B cell (primary cell): Measurements from ENCODE around the gene C1QTNF6. TPM values are rescaled to one million over a fixed set of nuclear protein-coding genes. Genes with fewer than 3 reads are reported as not detected.

Experiments
- ATAC-seq: fragments of 200-7000 bp; cut with Tn5 transposase; one replicate; pipeline ENCODE4 v1.10.0; 2021; ENCODE audit warnings: low read depth, mild to moderate bottlenecking, moderate number of reproducible peaks, moderate library complexity
- CTCF ChIA-PET: fragments of 350-600 bp; sonication (Branson Sonifier 250); formaldehyde crosslinking; loops from one replicate; lab custom pipeline; 2021; ENCODE audit warnings: antibody characterized with exemption, inconsistent platforms; lab: Charles Lee
- POLR2A ChIA-PET: fragments of 350-600 bp; sonication (Branson Sonifier 250); formaldehyde crosslinking; loops from one replicate; lab custom pipeline; 2021; ENCODE audit warnings: antibody characterized with exemption; lab: Charles Lee
- DNase-seq: peaks from one replicate; pipeline ENCODE4 v3.0.0; 2013
- H2AFZ ChIP-seq: 2 replicates; pipeline ENCODE4 v1.6.1; 2012; ENCODE audit warnings: mild to moderate bottlenecking, low read depth, low read length; ENCODE audit not compliant: insufficient read depth, poor library complexity, severe bottlenecking
- H3K27ac ChIP-seq, 2 donors: 1 replicate in 1 of 2; 2 replicates in 1 of 2; pipeline ENCODE4 v1.5.1; 2012 to 2013; ENCODE audit warnings: low read length in 2 of 2, mild to moderate bottlenecking in 2 of 2, moderate library complexity in 1 of 2
- H3K27me3 ChIP-seq, 4 experiments: fragments of 200-600 bp in 1 of 4; sonication (generic) in 1 of 4; replicated peaks in 1 of 4; 1 replicate in 2 of 4; 2 replicates in 2 of 4; pipeline versions ENCODE4 v1.6.1 to v1.7.0; 2013 to 2016; ENCODE audit warnings: low read length in 3 of 4, mild to moderate bottlenecking in 2 of 4, mixed read lengths in 1 of 4, moderate library complexity in 1 of 4; ENCODE audit not compliant: insufficient read depth in 4 of 4, control insufficient read depth in 3 of 4; ENCODE audit errors: control extremely low read depth in 1 of 4
- H3K36me3 ChIP-seq, 2 experiments: replicated peaks in 1 of 2; 1 replicate in 1 of 2; 2 replicates in 1 of 2; pipeline versions ENCODE4 v1.6.1 to v1.7.1; 2013; ENCODE audit warnings: low read length in 1 of 2; ENCODE audit not compliant: insufficient read depth in 2 of 2, control insufficient read depth in 1 of 2; ENCODE audit errors: control extremely low read depth in 1 of 2, extremely low read depth in 1 of 2
- H3K4me1 ChIP-seq, 2 donors: fragments of 200-600 bp in 1 of 2; sonication (generic) in 1 of 2; 1 replicate in 1 of 2; 2 replicates in 1 of 2; pipeline versions ENCODE4 v1.5.1 to v1.6.1; 2013 to 2017; ENCODE audit warnings: low read length in 2 of 2; ENCODE audit not compliant: control insufficient read depth in 2 of 2, insufficient read depth in 2 of 2
- H3K4me2 ChIP-seq: replicated peaks from 2 replicates; pipeline ENCODE3; 2012; ENCODE audit warnings: mild to moderate bottlenecking, low read depth, low read length; ENCODE audit not compliant: poor library complexity, severe bottlenecking
- H3K4me3 ChIP-seq, 5 experiments: fragments of 200-600 bp in 1 of 5; sonication (generic) in 1 of 5; 1 replicate in 3 of 5; 2 replicates in 2 of 5; pipeline versions ENCODE4 v1.5.1 to v1.7.0; 2011 to 2016; ENCODE audit warnings: low read length in 4 of 5, mild to moderate bottlenecking in 4 of 5, low read depth in 2 of 5, control low read depth in 1 of 5, moderate library complexity in 1 of 5; ENCODE audit not compliant: insufficient read depth in 1 of 5; ENCODE audit errors: control extremely low read depth in 1 of 5, extremely low read depth in 1 of 5
- H3K79me2 ChIP-seq: fragments of 200-600 bp; sonication (generic); one replicate; pipeline ENCODE4 v1.6.0; 2016; ENCODE audit warnings: low read length; ENCODE audit not compliant: control insufficient read depth, insufficient read depth
- H3K9ac ChIP-seq: fragments of 200-600 bp; sonication (generic); 2 replicates; pipeline ENCODE4 v1.6.1; 2017; ENCODE audit warnings: mild to moderate bottlenecking, low read length, moderate library complexity
- H3K9me3 ChIP-seq, 3 donors: one replicate each; pipeline versions ENCODE4 v1.6.1 to v1.7.1; 2013; ENCODE audit warnings: low read length in 2 of 3; ENCODE audit not compliant: control insufficient read depth in 2 of 3, insufficient read depth in 1 of 3; ENCODE audit errors: control extremely low read depth in 1 of 3
- H4K20me1 ChIP-seq: 2 replicates; pipeline ENCODE4 v1.6.0; 2012; ENCODE audit warnings: mild to moderate bottlenecking, low read length; ENCODE audit not compliant: insufficient read depth, control insufficient read depth, poor library complexity, severe bottlenecking
- H3K27ac Mint-ChIP-seq: one replicate; pipeline ENCODE4 v1.8.0; 2021; ENCODE audit warnings: mixed read lengths
- H3K27me3 Mint-ChIP-seq: one replicate; pipeline ENCODE4 v1.8.0; 2021; ENCODE audit warnings: mixed read lengths
- H3K4me1 Mint-ChIP-seq: one replicate; pipeline ENCODE4 v1.8.0; 2021; ENCODE audit warnings: mixed read lengths
- H3K4me3 Mint-ChIP-seq: one replicate; pipeline ENCODE4 v1.8.0; 2021; ENCODE audit warnings: mixed read lengths
- H3K9me3 Mint-ChIP-seq: one replicate; pipeline ENCODE4 v1.8.0; 2022; ENCODE audit warnings: mixed read lengths; ENCODE audit not compliant: insufficient read depth
- CTCF ChIP-seq: fragments of 200-600 bp; IDR thresholded peaks from one replicate; pipeline ENCODE4 v1.8.0; 2022; ENCODE audit warnings: antibody characterized with exemption, mild to moderate bottlenecking
- EZH2 ChIP-seq: IDR thresholded peaks from 2 replicates; pipeline ENCODE4 v1.6.1; 2012; ENCODE audit warnings: borderline replicate concordance, low read depth, mild to moderate bottlenecking, moderate library complexity, low read length; ENCODE audit not compliant: insufficient read depth, poor library complexity, severe bottlenecking
- WGBS: methylation state at CpG from one replicate; pipeline ENCODE4 v1.1.5; 2013; ENCODE audit warnings: missing lambda C conversion rate; ENCODE audit not compliant: insufficient coverage; 5-methylcytosine and 5-hydroxymethylcytosine counted together
- intact Hi-C: fragments of 100-400 bp; cut with micrococcal nuclease; formaldehyde crosslinking; loops from one replicate; pipeline ENCODE4 v1.10.0; 2022
- polyA plus RNA-seq: library from polyadenylated mRNA; depleted of rRNA; stranded (reverse); fragments of >200 nt; gene quantifications from 2 replicates; pipeline ENCODE4 v1.2.3, GENCODE V29; 2012
- total RNA-seq, 2 donors: library from RNA; stranded (reverse); fragments of 120-200 nt in 1 of 2; gene quantifications; 1 replicate in 1 of 2; 2 replicates in 1 of 2; pipeline versions ENCODE4 v1.2.3 to v1.2.4, GENCODE V29; 2013 to 2022

Gene C1QTNF6
- total and polyA plus RNA-seq, 2 donors (not counting 1 experiment from before 2014, with no cell fraction given): 18.5 to 33.9 TPM

GRCh38 chr22:37230673-37231405, 42.8 kb upstream of the C1QTNF6 start:
- ChIA-PET POLR2A (interaction anchor here (1.3 to 4.0 kb wide), 6 partner anchors 9 to 79 kb away, joined by 3 to 58 read pairs (median 14); partner anchors contain the start of gene RAC2), CTCF (interaction anchor here (1.4 to 7.2 kb wide), 6 partner anchors 8 to 36 kb away, joined by 4 to 95 read pairs (median 27); partner anchors contain the start of gene RAC2)
- DNase-seq (peak; percentile 60), ATAC-seq (peak; percentile 13)
- 66% methylated on average over 13 of the region's 14 CpGs for WGBS
- TF ChIP-seq CTCF (no peak), EZH2 (no peak)
- peak overlapping the region; percentile 17 for H3K9ac ChIP-seq
- H3K79me2 ChIP-seq: peaks cover 73% of the 10 kb centered on the region
- peaks cover 35% of the 10 kb centered on the region for H4K20me1 ChIP-seq
- H3K4me3 ChIP-seq: no peak overlapping the region
- no peaks in the 10 kb centered on the region for H3K27me3 Mint-ChIP-seq
- peaks cover 85 to 95% of the 10 kb centered on the region in 2 donors for H3K4me1 ChIP-seq
- peak overlapping the region; percentile 100 for H3K27ac Mint-ChIP-seq
- H3K27me3 ChIP-seq: no peaks in the 10 kb centered on the region
- no peak overlapping the region for H2AFZ ChIP-seq
- intact Hi-C loops: loop anchor here (1.0 kb wide), 2 partner anchors 11 to 12 kb away; no protein-coding TSS in a partner anchor
- peak overlapping the region; percentile 86 for H3K4me3 Mint-ChIP-seq
- H3K4me2 ChIP-seq: peak overlapping the region; percentile 81
- peak overlapping the region; percentile 72 to 91 for H3K27ac ChIP-seq
- peaks cover 0 to 90% of the 10 kb centered on the region in 2 experiments for H3K36me3 ChIP-seq
- no peaks in the 10 kb centered on the region for H3K9me3 ChIP-seq
- H3K4me1 Mint-ChIP-seq: peaks cover 88% of the 10 kb centered on the region
- H3K9me3 Mint-ChIP-seq: no peaks in the 10 kb centered on the region
